TTC549 (cell line): ENCODE results near the gene CBX4.

Experiments
- FAIRE-seq: peaks from 2 replicates; lab custom pipeline; 2012; peaks lifted over from hg19 to GRCh38; lab: Jason Lieb, UNC

Gene CBX4

DNA sequence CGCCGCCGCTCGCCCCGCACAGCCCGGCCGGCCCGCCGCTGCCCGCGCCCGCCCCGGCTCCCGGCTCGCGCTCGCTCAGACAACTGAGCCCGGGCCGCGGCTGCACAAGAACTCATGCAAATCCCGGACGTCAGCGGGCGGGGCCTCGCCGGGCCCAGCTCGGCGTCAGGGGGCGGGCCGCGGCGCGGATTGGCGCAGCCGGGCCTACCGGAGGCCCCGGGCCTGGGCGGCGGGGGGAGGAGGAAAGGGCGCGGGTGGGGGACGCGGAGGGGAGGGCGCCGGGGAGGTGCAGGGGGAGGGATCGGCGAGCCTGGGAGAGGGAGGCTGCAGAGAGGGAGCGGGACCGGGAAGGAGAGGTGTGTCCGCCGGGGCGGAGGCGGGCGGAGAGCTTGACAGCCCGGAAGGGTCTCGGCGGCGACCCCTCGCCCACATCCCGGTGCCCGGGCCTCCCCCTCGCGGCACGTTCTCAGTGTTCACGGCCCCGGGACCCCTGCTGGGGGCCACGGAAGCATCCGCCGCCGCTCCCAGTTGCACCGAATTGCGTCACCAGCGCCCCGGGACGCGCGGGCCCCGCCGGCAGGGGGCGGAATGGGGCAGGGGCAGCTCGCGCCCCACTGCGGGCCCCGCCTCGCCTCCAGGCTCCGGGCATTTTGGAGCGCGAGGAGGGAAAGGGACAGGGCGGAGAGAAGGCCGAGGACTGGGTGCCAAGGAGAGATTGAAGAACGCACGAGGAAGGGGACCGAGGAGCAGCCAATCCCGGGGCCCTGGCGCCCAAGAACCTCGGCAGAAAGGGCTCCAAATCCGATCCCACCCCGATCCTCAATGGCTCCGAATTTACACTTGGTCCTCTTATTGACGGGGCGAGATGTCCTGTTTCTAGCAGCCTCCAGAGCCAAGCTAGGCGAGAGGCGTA, at the start of gene CBX4:
Gene CBX4, minus strand, starts transcription at position 85 of the 913 bp plus-strand sequence. CDS start 189 bp downstream, outside the sequence.
- no peak for FAIRE-seq

DNA sequence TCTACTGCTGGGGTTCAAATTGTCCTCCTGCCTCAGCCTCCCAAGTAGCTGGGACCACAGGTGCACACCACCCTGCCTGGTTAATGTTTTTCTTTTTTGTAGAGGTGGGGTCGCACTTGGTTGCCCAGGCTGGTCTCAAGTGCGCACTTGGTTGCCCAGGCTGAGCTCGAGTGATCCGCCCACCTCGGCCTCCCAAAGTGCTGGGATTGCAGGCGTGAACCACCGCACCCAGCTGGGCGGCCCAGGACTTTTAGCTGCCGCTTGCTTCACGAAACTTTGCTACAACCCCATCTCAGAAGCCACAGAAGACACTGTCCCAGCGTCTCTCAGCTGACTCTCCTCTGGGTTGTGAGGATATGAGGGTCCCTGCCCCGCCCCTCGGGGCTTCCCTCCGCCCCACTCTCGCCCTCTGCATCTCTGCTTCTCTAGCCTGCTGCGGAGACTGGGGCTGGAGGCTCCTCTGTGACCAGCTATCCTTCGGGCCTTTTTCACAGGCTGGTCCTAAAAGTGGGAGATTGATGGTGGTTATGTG, 48.8 kb upstream of the CBX4 start:
- FAIRE-seq: no peak

DNA sequence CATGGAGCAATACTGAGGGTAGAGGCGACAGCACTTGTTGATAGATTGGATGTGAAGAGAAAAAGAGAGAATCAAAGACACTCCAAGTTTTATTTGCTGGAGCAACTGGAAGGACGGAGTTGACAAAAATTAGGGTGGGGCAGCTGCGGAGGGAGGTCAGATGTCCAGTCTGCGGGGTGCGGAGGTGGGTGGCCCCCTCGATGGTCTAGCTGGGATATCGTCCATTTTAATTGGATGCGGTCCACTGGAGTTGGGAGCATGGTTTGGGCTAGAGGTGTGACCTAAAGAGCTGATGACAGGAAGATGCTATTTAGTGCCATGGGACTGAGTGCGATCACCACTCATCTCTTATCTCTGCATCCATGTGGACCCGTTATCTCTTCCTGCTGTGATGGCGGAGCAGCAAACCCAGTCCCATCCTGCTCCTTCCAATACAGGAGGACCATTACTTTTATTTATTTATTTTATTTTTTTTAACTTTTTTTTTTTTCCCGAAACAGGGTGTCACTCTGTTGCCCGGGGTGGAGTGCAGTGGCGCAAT, 48.3 kb upstream of the CBX4 start:
- FAIRE-seq: no peak

DNA sequence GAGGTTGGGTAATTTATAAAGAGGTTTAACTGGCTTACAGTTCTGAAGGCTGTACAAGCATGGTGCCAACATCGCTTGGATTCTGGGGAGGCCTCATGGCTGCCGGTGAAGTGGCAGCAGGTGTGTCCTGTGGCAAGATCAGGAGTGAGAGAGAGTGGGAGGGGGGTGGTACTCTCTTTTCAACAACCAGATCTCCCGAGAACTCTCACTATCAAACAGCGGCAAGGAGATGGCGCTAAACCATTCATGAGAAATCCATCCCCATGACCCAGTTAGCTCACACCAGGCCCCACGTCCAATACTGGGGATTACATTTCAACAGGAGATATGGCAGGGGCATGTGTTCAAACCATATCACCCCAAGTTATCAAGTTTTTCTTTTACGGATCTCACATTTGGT, 44.0 kb upstream of the CBX4 start:
- FAIRE-seq: no peak

DNA sequence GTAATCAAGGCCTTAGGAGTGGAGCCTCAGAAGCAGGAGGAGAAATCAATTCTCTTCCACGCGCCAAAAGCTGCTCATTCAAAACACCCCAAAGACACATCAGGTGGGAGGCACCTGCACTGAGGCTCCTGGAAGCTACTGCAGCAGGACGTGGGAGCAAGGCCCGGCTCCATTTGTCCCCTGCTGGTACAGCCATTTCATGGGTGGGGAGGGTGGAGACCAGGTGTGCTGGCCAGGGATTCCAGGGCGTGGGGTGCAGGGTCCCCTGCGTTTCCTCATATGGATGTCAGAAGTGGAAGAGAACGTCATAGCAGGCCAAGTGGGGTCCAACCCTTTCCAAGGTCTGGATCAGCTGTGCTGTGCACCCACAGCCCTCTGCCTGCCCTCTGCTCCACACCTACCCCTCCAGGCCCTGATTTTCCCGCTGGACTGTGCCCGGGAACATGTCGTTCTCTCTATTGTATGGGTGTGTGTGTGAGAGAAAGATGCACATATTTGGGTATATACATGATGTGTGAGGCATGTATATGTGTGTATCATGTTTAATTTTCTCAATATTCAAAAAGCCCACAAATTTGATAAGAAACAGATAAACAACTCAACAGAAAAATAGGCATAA, 39.2 kb upstream of the CBX4 start:
- no peak for FAIRE-seq

DNA sequence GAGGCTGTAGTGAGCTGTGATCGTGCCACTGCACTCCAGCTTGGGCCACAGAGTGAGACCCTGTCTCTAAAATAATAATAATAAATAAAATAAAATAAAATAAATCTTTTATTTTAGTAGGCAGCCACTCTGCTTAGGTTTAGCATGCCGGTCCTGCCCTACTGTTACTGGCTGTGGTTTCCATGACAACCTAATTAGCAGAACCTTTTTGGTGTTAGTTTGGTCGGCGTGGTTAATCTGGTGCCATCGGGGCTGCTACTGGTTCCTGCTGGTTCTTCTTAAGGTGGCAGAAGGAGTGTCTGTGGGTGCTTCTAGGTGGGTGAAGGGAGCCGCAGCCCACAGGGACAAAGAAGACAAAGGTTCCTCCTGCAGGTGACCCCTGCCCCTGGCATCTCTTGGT, 37.8 kb upstream of the CBX4 start:
- no peak for FAIRE-seq

DNA sequence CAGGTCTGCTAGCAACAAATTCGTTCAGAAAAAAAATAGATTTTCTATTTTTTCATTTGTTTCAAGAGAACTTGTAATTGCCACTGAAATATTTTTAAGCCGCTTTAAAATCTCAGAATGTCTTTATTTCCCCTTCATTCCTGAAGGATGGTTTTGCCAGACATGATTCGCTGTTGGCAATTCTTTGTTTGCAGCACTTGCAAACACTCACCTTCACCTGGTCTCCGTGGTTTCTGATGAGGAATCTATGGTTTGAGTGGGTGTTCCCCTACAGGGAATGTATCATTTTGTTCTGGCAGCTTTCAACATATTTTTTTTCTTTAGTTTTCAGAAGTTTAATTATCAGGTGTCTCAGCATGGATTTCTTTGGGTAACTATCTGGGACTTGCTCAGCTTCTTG, 36.3 kb upstream of the CBX4 start:
- FAIRE-seq: no peak

DNA sequence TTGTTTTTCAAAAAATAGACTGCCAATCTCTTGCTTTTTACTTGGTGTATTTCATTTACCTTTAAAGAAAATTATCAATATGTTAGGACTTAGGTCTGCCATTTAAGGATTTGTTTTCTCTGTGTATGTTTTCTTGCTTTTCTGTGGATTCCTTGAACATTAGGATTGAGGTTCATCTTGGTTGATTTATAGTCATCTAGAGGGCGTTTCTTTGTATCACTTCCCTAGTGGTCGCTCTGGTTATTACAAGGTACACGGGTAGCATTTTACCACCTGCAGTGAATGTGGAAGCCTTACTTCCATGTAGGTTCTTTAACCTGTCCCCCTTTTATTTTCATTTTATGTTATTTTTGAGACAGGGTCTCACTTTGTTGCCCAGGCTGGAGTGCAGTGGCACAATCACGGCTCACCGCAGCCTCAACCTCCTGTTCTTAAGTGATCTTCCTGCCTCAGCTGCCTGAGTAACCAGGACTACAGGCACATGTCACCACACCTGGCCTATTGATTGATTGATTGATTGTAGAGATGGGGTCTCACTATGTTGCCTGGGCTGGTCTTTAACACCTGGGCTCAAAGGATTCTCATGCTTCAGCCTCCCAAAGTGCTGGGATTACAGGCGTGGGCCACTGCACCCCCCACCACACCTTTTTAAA, 35.2 kb upstream of the CBX4 start:
- FAIRE-seq: no peak

DNA sequence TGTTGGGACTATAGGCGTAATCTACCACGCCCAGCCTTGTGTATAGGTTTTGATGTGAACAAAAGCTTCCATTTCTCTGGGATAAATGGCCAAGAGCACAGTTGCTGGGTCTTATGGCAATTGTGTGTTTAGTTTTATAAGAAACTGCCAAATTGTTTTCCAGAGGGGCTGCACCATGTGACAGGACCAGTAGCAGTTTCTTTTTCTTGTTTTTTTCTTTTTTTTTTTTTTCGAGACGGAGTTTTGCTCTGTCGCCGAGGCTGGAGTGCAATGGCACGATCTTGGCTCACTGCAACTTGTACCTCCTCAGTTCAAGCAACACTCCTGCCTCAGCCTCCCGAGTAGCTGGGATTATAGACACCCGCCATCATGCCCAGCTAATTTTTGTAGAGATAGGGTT, 34.3 kb upstream of the CBX4 start:
- FAIRE-seq: no peak

DNA sequence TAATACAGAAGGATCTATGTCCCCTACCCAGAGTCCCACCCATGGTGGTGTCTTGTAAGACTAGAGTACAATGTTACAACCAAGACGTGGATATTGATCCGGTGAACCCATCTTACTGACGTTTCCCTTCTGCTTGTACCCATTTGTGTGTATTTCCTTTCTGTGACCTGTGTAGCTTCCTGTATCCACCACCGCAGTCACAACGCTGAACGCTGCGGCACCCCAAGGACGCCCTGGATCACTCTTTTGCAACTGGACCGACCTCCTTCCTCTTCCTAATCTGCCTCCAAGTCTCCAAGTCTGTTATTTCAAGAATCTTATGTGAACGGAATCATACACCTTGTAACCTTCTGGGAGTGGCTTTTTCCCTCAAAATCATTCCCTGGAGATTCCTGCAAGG, 33.5 kb upstream of the CBX4 start:
- FAIRE-seq: no peak

DNA sequence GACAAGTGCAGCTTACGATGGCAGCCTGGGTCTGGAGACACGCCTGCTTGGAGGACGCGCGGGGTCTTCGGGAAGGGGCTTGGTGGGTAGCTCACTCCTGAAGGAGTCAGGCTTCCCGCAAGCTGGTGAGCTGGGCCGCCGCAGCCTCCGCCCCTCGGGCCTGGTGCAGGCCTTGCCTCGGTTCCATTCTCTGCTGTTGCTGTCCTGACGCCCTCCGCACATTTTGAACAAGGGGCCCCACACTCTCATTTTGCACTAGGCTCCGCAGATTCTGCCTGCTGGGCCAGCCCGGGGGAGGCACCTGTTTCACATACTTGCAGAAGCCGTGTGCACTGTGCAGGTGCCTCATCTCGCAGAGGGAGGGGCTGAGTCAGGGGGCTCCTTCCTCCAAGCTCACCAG, 31.9 kb upstream of the CBX4 start:
- no peak for FAIRE-seq

DNA sequence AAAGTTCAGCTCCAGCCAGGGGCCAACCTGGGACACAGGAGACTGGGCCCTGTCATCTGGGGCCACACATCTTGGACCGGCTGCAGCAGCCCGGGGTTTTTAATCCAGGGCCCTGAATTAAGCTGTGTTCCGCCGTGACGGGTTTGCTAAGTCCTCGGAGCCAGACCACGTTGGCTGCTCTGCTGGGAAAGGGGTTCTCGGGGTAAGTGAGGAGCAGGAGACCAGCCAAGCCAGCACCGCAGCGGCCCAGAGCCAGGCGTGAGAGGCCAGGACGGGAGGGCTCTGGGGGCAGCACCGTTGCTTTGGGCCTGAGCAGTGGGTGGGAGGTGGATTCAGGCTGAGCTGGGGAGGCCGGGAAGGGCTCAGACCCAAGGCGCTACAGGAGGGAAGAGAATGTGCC, 31.3 kb upstream of the CBX4 start:
- FAIRE-seq: no peak

DNA sequence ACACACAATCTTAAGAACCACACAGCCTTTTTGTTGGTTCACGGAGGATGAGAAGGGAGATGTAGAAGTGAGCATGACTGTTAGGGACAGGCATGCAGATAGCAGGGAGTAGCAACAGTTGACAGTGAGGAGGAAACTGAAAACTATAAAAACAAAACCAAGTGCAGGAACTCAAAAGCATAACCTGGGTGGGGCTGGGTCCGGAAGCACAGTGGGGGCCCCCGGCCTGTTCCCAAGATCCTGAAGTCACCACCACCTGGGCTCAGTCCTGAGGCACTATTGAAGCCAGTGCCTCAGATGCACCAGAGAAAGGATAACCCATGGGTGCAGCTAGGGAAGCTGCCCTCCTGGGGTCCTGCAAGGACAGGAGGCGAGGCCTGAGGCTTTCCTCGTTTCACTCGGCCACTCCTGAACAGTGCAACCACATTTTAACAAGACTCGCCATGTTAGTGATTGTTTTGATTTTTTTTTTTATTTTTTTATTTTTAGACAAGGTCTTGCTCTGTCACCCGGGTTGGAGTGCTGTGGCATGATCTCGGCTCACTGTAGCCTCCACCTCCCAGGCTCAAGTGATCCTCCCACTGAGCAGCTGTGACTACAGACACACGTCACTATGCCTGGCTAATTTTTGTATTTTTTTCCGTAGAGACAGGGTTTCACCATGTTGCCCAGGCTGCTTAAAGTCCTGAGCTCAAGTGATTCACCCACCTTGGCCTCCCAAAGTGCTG, 27.7 kb upstream of the CBX4 start:
- FAIRE-seq: no peak

DNA sequence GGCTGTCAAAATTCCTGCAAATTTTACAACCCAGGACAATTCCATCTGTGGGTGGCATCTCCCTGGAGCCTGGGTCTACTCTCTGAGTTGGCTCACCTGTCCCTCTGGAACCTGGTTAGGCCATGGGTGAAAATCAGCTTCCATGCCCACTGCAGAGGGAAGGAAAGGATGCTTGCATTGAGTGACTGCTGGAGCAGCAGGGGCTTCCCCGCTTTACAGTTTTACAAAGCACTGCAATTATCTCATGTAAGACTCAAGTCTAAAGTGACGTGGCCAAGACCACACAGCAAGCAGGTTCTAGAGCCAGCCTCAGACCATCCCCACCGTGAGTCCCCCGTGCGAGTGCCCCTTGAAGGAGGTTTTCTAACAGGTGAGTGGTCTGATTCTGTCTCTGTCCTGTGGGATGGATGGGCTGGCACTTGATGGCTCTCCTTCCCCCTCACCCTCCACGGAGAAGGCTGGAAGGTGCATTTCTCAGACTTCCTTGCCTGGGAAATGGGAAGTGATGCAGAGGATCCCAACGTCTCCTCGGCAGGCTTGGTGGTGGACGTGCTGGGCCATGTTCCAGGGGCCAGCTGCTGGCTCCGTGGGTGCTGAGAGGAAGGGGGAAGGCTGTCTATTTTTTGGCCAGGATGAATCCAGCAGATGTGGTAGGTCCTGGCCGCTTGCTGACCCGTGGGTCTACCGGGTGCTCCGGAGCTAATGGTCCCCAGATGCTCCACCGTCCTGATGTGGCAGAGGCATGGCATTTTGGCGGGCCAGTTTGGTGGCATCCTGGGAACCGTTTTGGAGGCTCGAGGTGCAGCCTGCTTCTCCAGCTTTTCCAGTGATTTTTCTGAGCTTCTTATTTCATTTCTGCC, 26.3 kb upstream of the CBX4 start:
- FAIRE-seq: no peak

DNA sequence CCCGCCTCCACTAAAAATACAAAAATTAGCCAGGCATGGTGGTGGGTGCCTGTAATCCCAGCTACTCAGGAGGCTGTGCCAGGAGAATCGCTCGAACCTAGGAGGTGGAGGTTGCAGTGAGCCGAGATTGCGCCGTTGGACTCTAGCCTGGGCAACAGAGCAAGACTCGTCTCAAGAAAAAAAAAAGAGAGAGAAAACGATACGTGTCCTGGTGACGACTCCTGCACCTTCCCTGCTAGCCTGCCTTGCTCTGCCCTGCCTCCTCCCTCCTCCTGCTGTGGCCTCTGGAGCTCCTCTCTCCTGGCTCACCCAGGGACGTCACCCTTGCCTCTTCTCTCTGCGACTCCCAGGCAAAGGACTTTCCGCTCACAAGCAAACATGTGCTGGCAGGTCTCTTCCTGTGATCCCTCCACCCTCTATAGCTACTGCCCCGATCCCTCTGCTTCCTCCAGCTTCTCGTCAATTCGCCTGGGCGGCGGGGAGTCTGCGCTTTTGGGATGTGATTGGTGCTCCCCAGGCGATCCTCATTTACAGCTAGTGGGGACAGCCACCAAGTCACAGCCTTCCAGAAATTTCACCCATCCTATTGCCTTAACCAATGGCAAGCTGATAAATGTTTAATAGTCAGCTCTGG, 25.5 kb upstream of the CBX4 start:
- no peak for FAIRE-seq

DNA sequence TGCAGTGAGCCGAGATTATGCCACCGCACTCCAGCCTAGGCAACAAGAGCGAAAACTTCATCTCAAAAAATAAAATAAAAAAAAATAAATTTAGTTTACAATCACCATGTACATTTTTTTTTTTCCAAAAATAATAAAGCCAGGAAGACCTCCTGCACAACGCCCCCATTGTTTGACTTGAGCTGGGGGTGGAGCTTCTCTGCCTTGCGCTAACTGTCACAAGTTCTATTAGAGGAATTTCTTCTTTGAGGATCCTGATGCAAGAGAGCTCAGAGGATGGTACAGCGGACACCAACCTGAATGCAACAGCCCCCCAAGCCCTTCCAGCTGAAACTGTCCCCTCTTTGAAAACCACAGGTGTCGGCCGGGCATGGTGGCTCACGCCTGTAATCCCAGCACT, 24.9 kb upstream of the CBX4 start:
- FAIRE-seq: no peak

DNA sequence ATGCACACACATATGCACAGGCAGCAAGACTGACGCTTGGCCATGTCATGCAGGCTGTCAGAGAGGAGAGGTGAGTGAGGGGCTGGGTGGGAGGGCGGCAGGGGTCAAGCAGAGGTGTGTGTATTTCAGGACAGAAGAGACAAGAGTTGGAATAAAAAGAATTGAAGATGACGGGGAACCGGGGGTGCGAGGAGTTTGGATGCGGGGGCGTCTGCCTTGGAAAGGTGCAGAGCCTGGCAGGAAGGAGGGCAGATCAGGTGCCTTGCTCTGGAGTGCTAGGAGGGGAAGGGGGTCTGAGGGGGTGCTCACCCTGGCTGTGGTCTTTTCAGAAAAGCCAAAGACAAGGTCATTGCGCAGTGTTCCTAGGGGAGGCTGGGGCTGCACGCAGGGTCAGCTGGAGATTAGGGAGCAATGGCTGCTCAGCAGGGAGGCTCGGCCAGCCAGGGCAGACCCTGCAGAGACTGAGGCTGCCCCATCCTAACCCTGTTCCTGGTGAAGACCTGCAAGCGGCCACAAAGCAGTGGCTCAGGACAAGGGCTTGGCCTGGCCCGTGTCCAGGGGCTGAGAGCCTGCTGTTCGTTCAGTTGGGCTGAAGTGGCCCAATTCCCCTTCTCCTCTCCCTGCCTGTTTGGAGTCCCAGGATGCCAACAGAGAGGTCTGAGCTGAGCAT, 23.7 kb upstream of the CBX4 start:
- FAIRE-seq: no peak

DNA sequence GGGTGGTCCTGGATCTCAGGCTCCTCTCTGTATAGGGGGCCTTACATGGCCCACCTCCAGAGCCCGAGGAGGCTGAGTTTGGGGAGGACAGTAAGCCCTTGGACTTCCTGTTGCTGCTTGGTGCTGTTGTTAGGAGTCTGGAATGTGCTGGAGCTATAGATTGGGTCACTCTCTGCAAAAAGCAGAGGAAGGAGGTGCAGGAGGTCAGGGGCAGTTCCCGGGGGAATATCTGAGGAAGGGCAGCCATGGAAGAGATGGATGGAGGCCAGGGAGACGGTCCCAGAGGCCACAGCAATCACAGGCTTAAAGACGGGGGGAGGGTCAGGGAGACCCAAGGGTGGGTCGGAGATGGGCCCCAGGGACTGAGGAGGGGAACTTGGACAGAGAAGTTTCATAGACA, 23.0 kb upstream of the CBX4 start:
- FAIRE-seq: no peak

DNA sequence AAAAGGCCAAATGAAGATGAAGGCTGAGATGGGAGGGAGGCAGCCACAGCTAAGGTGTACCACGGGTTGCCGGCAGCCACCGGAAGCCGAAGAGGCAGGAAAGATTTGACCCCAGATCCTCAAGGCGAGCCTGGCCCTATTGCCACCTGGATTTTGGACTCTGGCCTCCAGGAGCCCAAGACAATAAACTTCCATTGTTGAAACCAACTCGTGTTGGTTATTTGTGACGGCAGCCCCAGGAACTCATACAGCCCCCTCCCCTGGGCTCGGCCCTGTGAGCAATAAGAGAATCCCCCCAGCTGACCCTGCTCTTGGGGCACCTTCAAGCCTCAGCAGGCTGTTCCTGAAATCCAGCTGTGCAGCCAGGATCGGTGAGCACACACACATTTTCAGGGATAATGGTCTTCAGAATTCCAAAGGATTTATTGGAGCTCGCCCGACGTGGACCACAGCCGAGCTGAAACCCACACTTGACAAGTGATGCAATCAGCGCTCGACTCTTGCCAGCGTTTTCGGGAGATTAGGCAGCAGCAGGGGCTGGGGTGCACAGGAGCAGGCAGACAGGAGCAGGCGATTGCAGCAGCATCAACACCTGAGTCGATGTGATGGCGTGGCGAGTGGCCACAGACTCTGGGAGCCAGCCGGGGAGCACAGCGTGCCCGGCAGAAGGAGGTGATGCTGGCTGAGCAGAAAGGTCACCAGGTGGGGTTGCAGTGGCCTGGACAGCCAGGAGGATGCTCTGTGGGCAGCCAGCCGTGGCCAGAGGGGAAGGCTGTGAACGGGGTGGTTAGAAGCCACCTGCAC, 22.4 kb upstream of the CBX4 start:
- FAIRE-seq: no peak
